ENCODE measurements around the gene MIA.

- TF ChIP-seq, protein P1, sequence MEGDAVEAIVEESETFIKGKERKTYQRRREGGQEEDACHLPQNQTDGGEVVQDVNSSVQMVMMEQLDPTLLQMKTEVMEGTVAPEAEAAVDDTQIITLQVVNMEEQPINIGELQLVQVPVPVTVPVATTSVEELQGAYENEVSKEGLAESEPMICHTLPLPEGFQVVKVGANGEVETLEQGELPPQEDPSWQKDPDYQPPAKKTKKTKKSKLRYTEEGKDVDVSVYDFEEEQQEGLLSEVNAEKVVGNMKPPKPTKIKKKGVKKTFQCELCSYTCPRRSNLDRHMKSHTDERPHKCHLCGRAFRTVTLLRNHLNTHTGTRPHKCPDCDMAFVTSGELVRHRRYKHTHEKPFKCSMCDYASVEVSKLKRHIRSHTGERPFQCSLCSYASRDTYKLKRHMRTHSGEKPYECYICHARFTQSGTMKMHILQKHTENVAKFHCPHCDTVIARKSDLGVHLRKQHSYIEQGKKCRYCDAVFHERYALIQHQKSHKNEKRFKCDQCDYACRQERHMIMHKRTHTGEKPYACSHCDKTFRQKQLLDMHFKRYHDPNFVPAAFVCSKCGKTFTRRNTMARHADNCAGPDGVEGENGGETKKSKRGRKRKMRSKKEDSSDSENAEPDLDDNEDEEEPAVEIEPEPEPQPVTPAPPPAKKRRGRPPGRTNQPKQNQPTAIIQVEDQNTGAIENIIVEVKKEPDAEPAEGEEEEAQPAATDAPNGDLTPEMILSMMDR (IDR thresholded peaks at IDR 0.05 in 8 of 11, conservative IDR thresholded peaks at IDR 0.05 in 3 of 11) = no peak
- TF ChIP-seq POLR2AphosphoS5 (IDR thresholded peaks at IDR 0.05) (no peak), POLR2A (IDR thresholded peaks at IDR 0.05) (no peak)
Measured at GRCh38 chr19:40742886-40743285, 32.4 kb upstream of the MIA start.
